ENCODE results near the gene GNPDA1.

The GNPDA1 gene

GRCh38 chr5:142032747-142033631 is 20.2 kb upstream of the GNPDA1 start:
- no peak for DNase-seq (ENCODE audit: low read depth)

GRCh38 chr5:142032150-142032549 is 19.3 kb upstream of the GNPDA1 start:
- no peak for TF ChIP-seq CTCF (conservative IDR thresholded peaks at IDR 0.05; ENCODE audit: low read depth, low read length)
- no peak for DNase-seq (ENCODE audit: low read depth)
- H3K4me3 ChIP-seq (ENCODE audit: low read length), result no peak overlapping the region

More at GRCh38 chr5:142032747-142033631, 20.2 kb upstream of the GNPDA1 start:
- no peak overlapping the region for H3K4me3 ChIP-seq (ENCODE audit: low read length)
- TF ChIP-seq CTCF (conservative IDR thresholded peaks at IDR 0.05; ENCODE audit: low read depth, low read length), result no peak

- H3K4me3 ChIP-seq (ENCODE audit: low read length), result no peak overlapping the region
- no peak for TF ChIP-seq CTCF (conservative IDR thresholded peaks at IDR 0.05; ENCODE audit: low read depth, low read length)
- DNase-seq (ENCODE audit: low read depth), result no peak
Measured at GRCh38 chr5:142025637-142026036, 12.8 kb upstream of the GNPDA1 start.

GRCh38 chr5:142024771-142025304 is 12.0 kb upstream of the GNPDA1 start:
- DNase-seq (ENCODE audit: low read depth), result peak; percentile 41
- no peak for TF ChIP-seq CTCF (conservative IDR thresholded peaks at IDR 0.05; ENCODE audit: low read depth, low read length)

GRCh38 chr5:142023836-142024235 is 11.0 kb upstream of the GNPDA1 start:
- DNase-seq (ENCODE audit: low read depth), result no peak
- no peak for TF ChIP-seq CTCF (conservative IDR thresholded peaks at IDR 0.05; ENCODE audit: low read depth, low read length)
- no peak overlapping the region for H3K4me3 ChIP-seq (ENCODE audit: low read length)

More at GRCh38 chr5:142024771-142025304, 12.0 kb upstream of the GNPDA1 start:
- H3K4me3 ChIP-seq (ENCODE audit: low read length), result peak overlapping the region; percentile 70

GRCh38 chr5:142020122-142020659 is 7.4 kb upstream of the GNPDA1 start:
- TF ChIP-seq CTCF (conservative IDR thresholded peaks at IDR 0.05; ENCODE audit: low read depth, low read length), result no peak
- DNase-seq (ENCODE audit: low read depth), result no peak
- no peak overlapping the region for H3K4me3 ChIP-seq (ENCODE audit: low read length)

All from retinal pigment epithelial cell (primary cell).